ENCODE results near the gene SOX6. TPM values are rescaled to one million over a fixed set of nuclear protein-coding genes. Genes with fewer than 3 reads are reported as not detected.

Gene SOX6
- total and polyA plus RNA-seq, 2 donors (not counting 3 experiments of a cell fraction or from before 2014, with no cell fraction given), result 0.14 to 3.7 TPM

GRCh38 chr11:16336204-16336603 lies 20.1 kb downstream of the SOX6 start:
- no peak for FAIRE-seq
- BruUV-seq (replicated peaks), result no TSS peak
- Histone ChIP-seq H3K27me3 (ENCODE audit: control insufficient read depth in 2 of 2, insufficient read depth in 2 of 2, low read length in 2 of 2) (no peaks in the 10 kb centered on the region), H3K4me1 (ENCODE audit: control insufficient read depth, extremely low read depth, insufficient read depth, low read length) (no peaks in the 10 kb centered on the region), H3K9me3 (replicated peaks; ENCODE audit: control insufficient read depth, insufficient read depth, low read length) (no peaks in the 10 kb centered on the region), H3K4me2 (ENCODE audit: insufficient read depth, low read length) (no peak overlapping the region), H3K9ac (replicated peaks; ENCODE audit: extremely low read depth, insufficient read depth, low read length) (no peak overlapping the region), H3K36me3 (ENCODE audit: control insufficient read depth in 2 of 2, extremely low read depth in 1 of 2, insufficient read depth in 2 of 2, low read length in 2 of 2) (no peaks in the 10 kb centered on the region), H4K20me1 (replicated peaks; ENCODE audit: control insufficient read depth, extremely low read depth, insufficient read depth, low read length) (no peaks in the 10 kb centered on the region), H3K4me3 (replicated peaks in 1 of 3; ENCODE audit: insufficient read depth in 1 of 3, low read depth in 1 of 3, low read length in 3 of 3) (no peak overlapping the region), H2AFZ (ENCODE audit: low read depth, low read length) (no peak overlapping the region), H3K27ac (ENCODE audit: insufficient read depth, low read depth, low read length) (no peak overlapping the region), H3K9me1 (replicated peaks; ENCODE audit: control insufficient read depth, extremely low read depth, insufficient read depth, low read length) (no peaks in the 10 kb centered on the region), H3K79me2 (ENCODE audit: control insufficient read depth, insufficient read depth, low read length) (no peaks in the 10 kb centered on the region)
- TF ChIP-seq JUN (IDR thresholded peaks at IDR 0.05; ENCODE audit: borderline replicate concordance, insufficient read depth, insufficient read length, low read depth) (no peak), GATA2 (IDR thresholded peaks at IDR 0.05; ENCODE audit: insufficient read depth, insufficient read length, low read depth, low read length) (no peak), FOS (IDR thresholded peaks at IDR 0.05; ENCODE audit: borderline replicate concordance, insufficient read depth, low read length) (no peak), MYC (IDR thresholded peaks at IDR 0.05; ENCODE audit: low read depth, low read length) (no peak), CTCF (IDR thresholded peaks at IDR 0.05; ENCODE audit: extremely low read depth in 1 of 2, insufficient read depth in 1 of 2, low read depth in 1 of 2, low read length in 2 of 2) (no peak)
- TF ChIP-seq, protein P1, sequence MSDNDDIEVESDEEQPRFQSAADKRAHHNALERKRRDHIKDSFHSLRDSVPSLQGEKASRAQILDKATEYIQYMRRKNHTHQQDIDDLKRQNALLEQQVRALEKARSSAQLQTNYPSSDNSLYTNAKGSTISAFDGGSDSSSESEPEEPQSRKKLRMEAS (IDR thresholded peaks at IDR 0.05; ENCODE audit: insufficient read depth, insufficient read length), result no peak
- no peak for DNase-seq (ENCODE audit: low read depth, low spot score)
- ChIA-PET CTCF (no interaction called here), POLR2A (no interaction called here)
- intact Hi-C loops (cut with micrococcal nuclease), result no loop called here
- dilution Hi-C loops (cut with MboI; ENCODE audit: extremely low pct_ligation_motif_present, low sequenced_read_pairs), result no loop called here
